ENCODE measurements around the gene GP9.

The GP9 gene

DNA sequence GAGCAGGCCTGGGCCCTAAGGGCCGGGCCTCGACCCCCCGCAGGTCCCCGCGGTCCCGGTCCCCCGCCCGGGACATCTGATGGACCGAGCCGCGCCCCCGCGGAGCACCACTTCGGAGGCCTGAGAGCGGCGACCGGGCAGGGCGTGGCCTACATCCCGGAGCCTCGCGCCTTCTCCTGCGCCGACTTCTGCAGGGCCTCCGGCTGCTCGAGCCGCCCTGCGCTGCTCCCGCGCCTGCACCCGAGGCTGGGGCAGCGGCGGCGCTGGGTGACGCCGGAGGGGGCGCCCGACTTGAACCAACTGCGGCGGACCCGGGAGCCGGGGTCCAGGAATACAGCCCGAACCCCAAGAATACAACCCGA, 14.9 kb upstream of the GP9 start:
- Histone ChIP-seq H3K36me3 (ENCODE audit: control insufficient read depth, insufficient read depth, low read length) (no peaks in the 10 kb centered on the region), H3K9me3 (ENCODE audit: control insufficient read depth, low read length) (no peaks in the 10 kb centered on the region), H3K9ac (ENCODE audit: low read length) (no peak overlapping the region), H3K4me1 (ENCODE audit: control insufficient read depth, insufficient read depth, low read length) (peaks cover 13% of the 10 kb centered on the region), H3K4me3 (ENCODE audit: low read length) (no peak overlapping the region), H3K27me3 (ENCODE audit: control insufficient read depth, insufficient read depth, low read length) (no peaks in the 10 kb centered on the region)

DNA sequence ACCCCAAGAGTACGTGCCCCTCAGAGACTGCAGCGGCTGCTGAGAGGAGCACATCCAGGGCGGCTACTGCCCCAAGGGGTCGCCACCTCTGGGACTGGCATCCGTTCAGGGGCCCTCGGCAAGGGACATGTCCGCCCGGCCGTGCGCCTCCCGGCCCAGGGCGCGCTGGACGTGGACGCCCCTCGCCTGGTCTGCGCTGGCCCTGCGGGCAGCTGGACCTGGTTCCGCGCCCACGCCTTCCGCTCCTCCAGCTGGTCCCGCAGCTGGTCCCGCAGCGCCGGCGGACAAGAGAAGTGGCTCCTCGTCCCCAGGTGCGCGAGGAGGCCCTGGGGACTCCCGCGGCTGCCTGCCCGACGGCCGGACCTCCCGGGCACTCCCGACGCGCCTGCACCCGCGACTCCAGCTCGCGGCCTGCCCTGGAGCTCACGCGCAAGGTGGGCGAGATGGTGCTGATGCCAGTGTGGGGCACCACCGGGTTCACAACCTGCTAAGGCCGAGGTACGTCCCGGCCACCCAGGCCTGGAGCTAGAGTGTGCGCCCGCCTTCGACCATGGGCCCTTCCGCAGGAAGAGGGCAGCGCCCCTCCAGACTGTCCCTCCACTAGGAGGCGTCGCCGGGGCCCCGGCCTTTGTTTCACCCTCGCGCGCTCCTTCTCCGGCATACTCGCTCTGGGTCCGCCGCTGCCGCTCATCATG, 14.4 kb upstream of the GP9 start:
- no peak overlapping the region for H3K4me3 ChIP-seq (ENCODE audit: low read length)
- no peaks in the 10 kb centered on the region for H3K27me3 ChIP-seq (ENCODE audit: control insufficient read depth, insufficient read depth, low read length)
- no peaks in the 10 kb centered on the region for H3K36me3 ChIP-seq (ENCODE audit: control insufficient read depth, insufficient read depth, low read length)
- H3K4me1 ChIP-seq (ENCODE audit: control insufficient read depth, insufficient read depth, low read length): peaks cover 19% of the 10 kb centered on the region
- no peak overlapping the region for H3K9ac ChIP-seq (ENCODE audit: low read length)
- no peaks in the 10 kb centered on the region for H3K9me3 ChIP-seq (ENCODE audit: control insufficient read depth, low read length)

DNA sequence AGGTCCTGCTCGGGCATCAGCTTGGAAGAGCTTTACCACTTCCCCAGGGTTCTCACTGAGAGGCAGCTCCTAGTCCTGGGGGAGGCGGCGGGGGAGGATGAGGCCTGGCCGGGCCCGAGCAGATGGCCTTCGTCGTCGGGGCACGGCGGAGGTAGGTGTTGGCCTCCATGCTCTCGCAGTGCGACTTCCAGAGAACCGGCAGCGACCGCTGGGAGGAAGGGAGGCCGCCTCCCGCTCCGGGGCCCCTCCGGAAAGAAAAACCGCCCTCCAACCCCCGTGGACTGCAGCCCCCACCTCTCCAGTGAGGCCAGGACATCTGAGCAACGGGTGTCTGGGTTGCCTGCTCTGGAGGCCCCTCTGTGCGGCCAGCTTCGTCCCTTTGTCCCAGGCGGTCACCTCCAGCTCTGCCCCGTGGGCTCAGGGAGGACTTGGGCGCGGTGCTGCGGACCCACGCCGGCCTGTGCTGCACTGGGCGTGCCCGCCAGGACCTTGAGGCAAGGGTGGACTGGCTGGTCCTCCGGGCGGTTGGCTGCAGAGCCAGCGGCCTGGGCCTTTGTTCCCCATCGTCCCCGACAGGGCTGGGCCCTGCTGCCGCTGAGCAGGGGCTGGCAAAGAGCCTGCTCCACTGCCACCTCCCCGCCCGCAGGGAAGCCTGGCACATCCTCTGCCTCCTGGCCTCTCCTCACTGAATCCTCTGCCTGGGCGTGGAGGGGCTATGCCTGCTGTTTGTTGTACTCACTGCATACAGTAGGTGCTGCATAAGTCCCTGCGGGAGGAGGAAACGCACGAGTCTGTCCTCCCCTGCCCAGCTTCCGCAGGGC, 13.6 kb upstream of the GP9 start:
- H3K9me3 ChIP-seq (ENCODE audit: control insufficient read depth, low read length): no peaks in the 10 kb centered on the region
- no peak overlapping the region for H3K4me3 ChIP-seq (ENCODE audit: low read length)
- no peak overlapping the region for H3K9ac ChIP-seq (ENCODE audit: low read length)
- H3K4me1 ChIP-seq (ENCODE audit: control insufficient read depth, insufficient read depth, low read length): peaks cover 25% of the 10 kb centered on the region
- no peaks in the 10 kb centered on the region for H3K36me3 ChIP-seq (ENCODE audit: control insufficient read depth, insufficient read depth, low read length)
- H3K27me3 ChIP-seq (ENCODE audit: control insufficient read depth, insufficient read depth, low read length): no peaks in the 10 kb centered on the region

DNA sequence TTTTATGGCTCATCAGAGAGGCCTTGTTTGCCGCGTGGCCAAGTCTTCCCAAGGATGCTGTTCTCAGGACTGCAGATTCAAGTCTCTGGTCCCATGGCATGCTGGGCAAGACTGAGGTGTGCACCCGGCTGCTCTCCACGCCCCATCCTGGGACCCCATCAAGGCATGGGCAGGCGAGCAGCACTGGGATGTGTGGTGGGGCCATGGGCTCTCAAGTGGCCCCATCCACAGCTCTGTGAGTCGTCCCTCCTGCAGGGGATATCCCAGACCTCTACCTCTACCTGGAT, 13.1 kb upstream of the GP9 start:
- no peaks in the 10 kb centered on the region for H3K36me3 ChIP-seq (ENCODE audit: control insufficient read depth, insufficient read depth, low read length)
- peaks cover 25% of the 10 kb centered on the region for H3K4me1 ChIP-seq (ENCODE audit: control insufficient read depth, insufficient read depth, low read length)
- no peak overlapping the region for H3K9ac ChIP-seq (ENCODE audit: low read length)
- H3K27me3 ChIP-seq (ENCODE audit: control insufficient read depth, insufficient read depth, low read length): no peaks in the 10 kb centered on the region
- H3K4me3 ChIP-seq (ENCODE audit: low read length): no peak overlapping the region
- H3K9me3 ChIP-seq (ENCODE audit: control insufficient read depth, low read length): no peaks in the 10 kb centered on the region

DNA sequence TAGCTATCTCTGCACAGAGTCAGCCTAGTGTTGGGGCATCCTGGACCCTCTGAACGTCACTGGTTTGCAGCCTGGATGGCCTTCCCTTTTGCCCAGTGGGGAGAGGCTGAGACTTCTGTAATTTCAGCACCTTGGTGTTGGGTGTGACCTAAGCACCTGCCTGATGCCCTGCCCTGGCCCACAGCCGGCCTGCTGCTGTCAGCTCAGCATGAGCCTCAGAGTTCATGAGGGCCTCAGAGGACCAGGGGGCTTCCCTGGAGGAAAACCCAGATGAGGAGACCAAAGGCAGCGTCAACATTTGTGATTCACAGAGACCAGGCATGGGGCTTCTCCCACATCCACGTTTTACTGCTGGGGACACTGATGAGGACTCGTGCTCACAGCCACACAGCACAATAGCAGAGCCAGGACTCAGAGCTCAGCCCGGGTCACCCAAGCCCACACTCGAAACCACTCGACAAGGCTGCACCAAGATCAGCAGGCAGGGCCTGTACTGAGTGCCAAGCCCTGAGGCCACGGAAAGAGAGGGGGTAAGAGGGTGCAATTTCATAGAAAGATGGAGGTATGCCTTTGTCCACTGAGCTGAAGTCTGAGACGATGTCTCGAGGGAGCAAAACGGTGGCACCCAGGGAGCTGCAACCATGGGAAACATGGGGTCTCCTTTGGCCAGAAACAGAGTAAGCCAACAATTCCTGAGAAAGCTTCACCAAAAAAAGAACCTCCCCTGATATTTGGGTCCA, 9.9 kb upstream of the GP9 start:
- H3K36me3 ChIP-seq (ENCODE audit: control insufficient read depth, insufficient read depth, low read length): no peaks in the 10 kb centered on the region
- peak overlapping the region; percentile 1 for H3K4me3 ChIP-seq (ENCODE audit: low read length)
- H3K9ac ChIP-seq (ENCODE audit: low read length): peak overlapping the region; percentile 58
- H3K27me3 ChIP-seq (ENCODE audit: control insufficient read depth, insufficient read depth, low read length): no peaks in the 10 kb centered on the region
- no peaks in the 10 kb centered on the region for H3K9me3 ChIP-seq (ENCODE audit: control insufficient read depth, low read length)
- H3K4me1 ChIP-seq (ENCODE audit: control insufficient read depth, insufficient read depth, low read length): peaks cover 48% of the 10 kb centered on the region

DNA sequence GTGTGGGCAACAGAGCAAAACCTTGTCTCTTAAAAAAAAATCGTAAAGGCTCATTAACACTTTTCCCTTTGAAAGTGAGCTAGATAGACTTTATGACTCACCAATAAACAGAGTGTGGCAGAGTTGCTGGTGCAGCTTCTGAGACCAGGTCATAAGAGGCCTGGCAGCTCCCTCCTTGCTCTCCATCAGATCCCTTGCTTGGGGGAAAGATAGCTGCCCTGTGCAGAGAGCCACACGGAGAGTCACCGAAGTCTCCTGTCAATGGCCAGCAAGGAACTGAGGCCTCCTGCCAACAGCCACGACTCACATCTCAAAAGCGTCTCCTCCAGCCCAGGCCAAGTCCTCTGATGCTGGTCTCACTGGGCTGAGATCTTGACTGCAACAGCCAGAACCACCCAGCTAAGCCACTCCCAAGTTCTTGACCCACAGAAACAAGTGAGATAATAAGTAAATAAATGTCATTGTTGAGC, 8.7 kb upstream of the GP9 start:
- Histone ChIP-seq H3K27me3 (ENCODE audit: control insufficient read depth, insufficient read depth, low read length) (no peaks in the 10 kb centered on the region), H3K4me1 (ENCODE audit: control insufficient read depth, insufficient read depth, low read length) (peaks cover 57% of the 10 kb centered on the region), H3K4me3 (ENCODE audit: low read length) (peak overlapping the region; percentile 5), H3K9me3 (ENCODE audit: control insufficient read depth, low read length) (no peaks in the 10 kb centered on the region), H3K36me3 (ENCODE audit: control insufficient read depth, insufficient read depth, low read length) (no peaks in the 10 kb centered on the region), H3K9ac (ENCODE audit: low read length) (peak overlapping the region; percentile 58)

DNA sequence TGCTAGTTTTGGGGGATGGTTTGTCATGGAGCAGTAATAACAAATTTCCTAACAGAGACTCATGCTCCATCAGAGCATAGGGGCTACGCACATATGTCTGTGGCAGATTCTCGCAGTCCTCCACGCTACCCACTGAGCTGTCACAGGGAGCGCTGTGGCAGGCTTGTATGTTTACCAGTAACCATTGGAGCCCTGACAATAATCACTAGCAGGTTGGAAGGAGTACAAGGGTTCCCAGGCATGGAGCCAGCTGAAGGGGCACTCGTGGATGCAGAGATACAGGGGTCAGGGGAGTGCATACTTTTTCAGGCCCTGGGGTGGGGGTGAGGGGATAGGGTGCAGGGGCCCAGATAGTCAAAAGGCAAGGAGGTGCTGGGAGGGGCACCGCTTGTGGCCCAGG, 7.9 kb upstream of the GP9 start:
- Histone ChIP-seq H3K4me3 (ENCODE audit: low read length) (no peak overlapping the region), H3K4me1 (ENCODE audit: control insufficient read depth, insufficient read depth, low read length) (peaks cover 57% of the 10 kb centered on the region), H3K36me3 (ENCODE audit: control insufficient read depth, insufficient read depth, low read length) (no peaks in the 10 kb centered on the region), H3K27me3 (ENCODE audit: control insufficient read depth, insufficient read depth, low read length) (no peaks in the 10 kb centered on the region), H3K9ac (ENCODE audit: low read length) (peak overlapping the region; percentile 58), H3K9me3 (ENCODE audit: control insufficient read depth, low read length) (no peaks in the 10 kb centered on the region)

DNA sequence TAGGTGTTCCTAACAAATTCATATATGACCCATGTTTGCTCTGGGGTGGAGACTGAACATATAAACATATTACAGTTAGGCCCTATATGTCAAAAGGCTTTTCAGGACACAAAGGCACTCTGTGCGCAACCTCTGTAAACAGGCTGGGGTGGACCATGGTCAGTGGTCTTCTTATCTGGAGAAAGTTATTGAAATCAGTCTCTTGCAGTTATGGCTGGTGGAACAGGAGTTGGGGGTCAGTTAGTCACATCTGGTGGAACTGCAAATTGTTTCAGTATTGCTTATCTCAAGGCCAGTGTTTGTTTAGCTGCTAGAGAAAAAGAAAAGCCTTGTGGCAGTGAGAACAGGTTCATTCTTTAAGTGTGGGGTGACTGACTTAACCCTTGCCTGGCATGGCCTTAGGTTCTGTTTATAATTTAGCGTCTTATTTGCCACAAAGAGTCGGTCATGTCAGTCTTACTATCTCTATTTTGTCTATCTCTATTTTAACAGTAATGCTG, 5.9 kb upstream of the GP9 start:
- Histone ChIP-seq H3K9ac (ENCODE audit: low read length) (peak overlapping the region; percentile 61), H3K4me3 (ENCODE audit: low read length) (no peak overlapping the region), H3K27me3 (ENCODE audit: control insufficient read depth, insufficient read depth, low read length) (no peaks in the 10 kb centered on the region), H3K36me3 (ENCODE audit: control insufficient read depth, insufficient read depth, low read length) (no peaks in the 10 kb centered on the region), H3K4me1 (ENCODE audit: control insufficient read depth, insufficient read depth, low read length) (peaks cover 69% of the 10 kb centered on the region), H3K9me3 (ENCODE audit: control insufficient read depth, low read length) (no peaks in the 10 kb centered on the region)

DNA sequence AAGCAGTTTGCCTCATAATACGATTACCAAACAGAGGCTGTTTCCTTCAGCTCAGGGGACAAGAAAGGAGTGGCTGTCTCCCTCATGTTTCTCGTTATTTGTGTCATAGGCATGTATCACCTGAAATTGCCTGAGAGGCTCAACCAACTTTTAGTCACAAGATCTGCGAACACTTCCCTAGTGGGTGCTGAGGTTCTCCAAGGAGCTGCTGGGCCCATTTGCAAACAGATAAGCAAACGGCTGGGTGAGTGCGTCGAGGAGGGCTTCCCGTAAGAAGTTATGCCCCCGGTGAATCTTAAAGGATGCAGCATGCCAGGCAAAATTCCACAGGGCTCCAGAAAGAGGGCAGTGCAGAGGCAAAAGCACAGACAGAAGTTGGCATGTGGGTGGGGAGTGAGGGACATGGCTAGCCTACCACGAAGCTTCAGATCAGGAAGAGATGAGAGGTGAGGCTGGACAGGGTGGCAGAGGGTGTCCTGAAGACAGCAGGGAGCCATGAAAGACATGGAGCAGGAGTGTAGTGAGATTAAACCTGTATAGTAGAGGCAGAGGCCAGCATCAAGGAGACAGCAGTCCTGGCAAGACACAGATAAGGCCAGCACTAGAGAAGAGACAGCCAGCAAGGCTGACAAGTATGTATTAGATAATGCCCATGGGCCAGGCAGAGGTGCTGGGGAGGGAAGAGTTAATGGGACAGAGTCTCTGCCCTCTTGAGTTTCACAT, 4.0 kb upstream of the GP9 start:
- Histone ChIP-seq H3K9ac (ENCODE audit: low read length) (no peak overlapping the region), H3K27me3 (ENCODE audit: control insufficient read depth, insufficient read depth, low read length) (no peaks in the 10 kb centered on the region), H3K4me3 (ENCODE audit: low read length) (no peak overlapping the region), H3K4me1 (ENCODE audit: control insufficient read depth, insufficient read depth, low read length) (peaks cover 55% of the 10 kb centered on the region), H3K36me3 (ENCODE audit: control insufficient read depth, insufficient read depth, low read length) (no peaks in the 10 kb centered on the region), H3K9me3 (ENCODE audit: control insufficient read depth, low read length) (no peaks in the 10 kb centered on the region)

DNA sequence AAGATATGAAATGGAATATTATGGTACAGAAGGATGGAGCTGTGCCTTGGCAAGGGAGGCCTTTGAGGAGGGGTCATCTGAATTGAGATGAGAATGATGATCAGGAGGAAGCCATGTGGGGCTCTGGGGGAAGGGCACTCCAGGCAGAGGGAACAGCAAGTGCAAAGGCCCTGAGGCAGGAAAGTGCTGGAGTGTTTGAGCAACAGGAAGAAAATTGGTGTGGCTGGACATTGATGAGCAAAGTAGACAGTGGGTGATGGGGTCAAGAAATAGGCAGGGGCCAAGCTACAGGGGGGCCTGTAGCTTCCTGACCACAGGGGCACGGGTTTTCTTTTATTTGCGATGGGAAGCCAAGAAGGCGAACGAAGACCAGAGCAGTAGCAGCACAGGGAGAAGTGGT, 3.3 kb upstream of the GP9 start:
- Histone ChIP-seq H3K36me3 (ENCODE audit: control insufficient read depth, insufficient read depth, low read length) (no peaks in the 10 kb centered on the region), H3K4me3 (ENCODE audit: low read length) (no peak overlapping the region)

DNA sequence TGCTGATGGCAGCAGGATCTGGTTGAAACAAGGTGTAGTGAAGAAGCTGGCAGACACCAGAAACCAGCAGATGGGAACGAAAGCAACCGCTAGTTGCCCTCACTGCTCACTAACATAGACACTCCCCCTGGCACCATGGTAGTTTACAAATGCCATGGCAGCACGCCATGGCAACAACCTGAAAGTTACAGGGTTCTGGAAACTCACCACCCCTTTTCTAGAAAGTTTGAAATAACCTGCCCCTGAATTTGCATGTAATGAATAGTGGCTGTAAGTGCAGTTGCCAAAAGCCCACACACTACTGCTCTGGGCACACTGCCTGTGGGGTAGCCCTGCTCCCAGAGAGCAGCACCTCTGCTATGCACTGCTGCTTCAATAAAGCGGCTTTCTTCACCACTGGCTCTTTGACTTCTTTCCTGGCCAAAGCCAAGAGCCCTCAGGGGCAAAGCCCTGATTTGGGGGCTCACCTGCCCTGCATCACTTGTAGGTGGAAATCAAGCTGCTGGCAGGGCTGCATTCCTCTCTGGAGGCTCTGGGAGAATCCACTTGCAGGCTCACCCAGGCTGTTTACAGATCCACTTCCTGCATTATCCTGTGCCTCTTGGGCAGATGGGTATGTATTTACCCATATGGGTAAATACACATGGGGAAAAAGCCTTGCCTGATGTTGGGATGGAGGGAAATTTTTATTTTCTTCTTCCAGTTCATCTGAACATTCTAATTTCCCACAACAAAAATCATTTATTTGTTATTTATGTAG, 2.0 kb upstream of the GP9 start:
- H3K27me3 ChIP-seq (ENCODE audit: control insufficient read depth, insufficient read depth, low read length): no peaks in the 10 kb centered on the region
- H3K36me3 ChIP-seq (ENCODE audit: control insufficient read depth, insufficient read depth, low read length): no peaks in the 10 kb centered on the region
- peaks cover 44% of the 10 kb centered on the region for H3K4me1 ChIP-seq (ENCODE audit: control insufficient read depth, insufficient read depth, low read length)
- H3K4me3 ChIP-seq (ENCODE audit: low read length): no peak overlapping the region
- no peak overlapping the region for H3K9ac ChIP-seq (ENCODE audit: low read length)
- H3K9me3 ChIP-seq (ENCODE audit: control insufficient read depth, low read length): no peaks in the 10 kb centered on the region

More for the DNA sequence above, 3.3 kb upstream of the GP9 start:
- Histone ChIP-seq H3K4me1 (ENCODE audit: control insufficient read depth, insufficient read depth, low read length) (peaks cover 53% of the 10 kb centered on the region), H3K27me3 (ENCODE audit: control insufficient read depth, insufficient read depth, low read length) (no peaks in the 10 kb centered on the region), H3K9me3 (ENCODE audit: control insufficient read depth, low read length) (no peaks in the 10 kb centered on the region), H3K9ac (ENCODE audit: low read length) (no peak overlapping the region)
